ENCODE results near the gene ARMH3. TPM values are rescaled to one million over a fixed set of nuclear protein-coding genes. Genes with fewer than 3 reads are reported as not detected.

The ARMH3 gene
- total RNA-seq, 1 experiment from 2014 or later: 12.8 TPM

DNA sequence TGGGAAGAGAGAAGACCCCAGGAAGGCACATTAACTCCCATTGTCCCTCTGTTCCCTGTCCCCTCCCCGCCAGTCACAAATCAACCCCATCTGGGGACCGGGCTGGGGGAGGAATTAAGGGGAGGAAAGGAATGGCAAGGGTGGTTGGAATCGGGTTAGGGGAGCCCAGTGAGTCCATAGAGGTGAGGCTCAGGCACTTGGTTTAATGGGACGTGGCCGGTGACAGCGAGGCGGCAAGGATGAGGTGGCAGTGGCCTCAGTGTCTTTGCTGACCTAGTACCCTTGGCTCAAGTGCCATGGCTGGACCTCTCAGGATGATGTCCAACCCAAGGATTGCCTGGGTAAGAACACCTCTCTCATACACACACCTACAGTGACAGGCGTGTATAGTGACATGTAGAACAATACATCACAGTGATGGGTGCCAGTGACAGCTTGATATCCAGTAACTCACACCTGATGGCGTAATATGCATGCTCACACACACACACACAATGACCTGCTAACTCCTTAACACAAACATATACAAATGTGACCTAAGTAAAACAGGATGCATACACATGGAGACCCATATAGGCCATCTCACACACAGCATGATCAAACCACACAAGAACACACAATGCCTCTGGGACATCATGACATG, 224.7 kb downstream of the ARMH3 start:
- ChIA-PET POLR2A (ENCODE audit: unreplicated experiment) (no interaction called here), CTCF (no interaction called here)
- no peaks in the 10 kb centered on the region for H3K79me2 ChIP-seq (ENCODE audit: low read depth)
- H3K9me3 ChIP-seq (ENCODE audit: insufficient read depth, low read depth): no peaks in the 10 kb centered on the region
- peak overlapping the region; percentile 40; the same call in 1 of the 2 replicates for H3K4me3 ChIP-seq
- no TSS peak for BruUV-seq (replicated peaks)
- H3K27me3 ChIP-seq (ENCODE audit: insufficient read depth, low read depth): no peaks in the 10 kb centered on the region
- H4K20me1 ChIP-seq (ENCODE audit: insufficient read depth): no peaks in the 10 kb centered on the region
- H3K9me2 ChIP-seq (ENCODE audit: insufficient read depth): no peaks in the 10 kb centered on the region
- no peaks in the 10 kb centered on the region; the same call in 1 of the 2 replicates for H3F3A ChIP-seq (ENCODE audit: insufficient read depth, low read depth)
- H3K4me1 ChIP-seq (replicated peaks; ENCODE audit: insufficient read depth): 0 out of 2 replicates have a peak, but pooled peaks cover 9% of the 10 kb centered on the region
- H3K27ac ChIP-seq: 0 out of 2 replicates have a peak overlapping the region, but pooled peaks have one; percentile 26
- no peak for DNase-seq
- intact Hi-C loops (cut with micrococcal nuclease; ENCODE audit: unreplicated experiment): no loop called here
- TF ChIP-seq EZH2 (IDR thresholded peaks at IDR 0.05; ENCODE audit: low read depth): no peak
- TF ChIP-seq, protein P1, sequence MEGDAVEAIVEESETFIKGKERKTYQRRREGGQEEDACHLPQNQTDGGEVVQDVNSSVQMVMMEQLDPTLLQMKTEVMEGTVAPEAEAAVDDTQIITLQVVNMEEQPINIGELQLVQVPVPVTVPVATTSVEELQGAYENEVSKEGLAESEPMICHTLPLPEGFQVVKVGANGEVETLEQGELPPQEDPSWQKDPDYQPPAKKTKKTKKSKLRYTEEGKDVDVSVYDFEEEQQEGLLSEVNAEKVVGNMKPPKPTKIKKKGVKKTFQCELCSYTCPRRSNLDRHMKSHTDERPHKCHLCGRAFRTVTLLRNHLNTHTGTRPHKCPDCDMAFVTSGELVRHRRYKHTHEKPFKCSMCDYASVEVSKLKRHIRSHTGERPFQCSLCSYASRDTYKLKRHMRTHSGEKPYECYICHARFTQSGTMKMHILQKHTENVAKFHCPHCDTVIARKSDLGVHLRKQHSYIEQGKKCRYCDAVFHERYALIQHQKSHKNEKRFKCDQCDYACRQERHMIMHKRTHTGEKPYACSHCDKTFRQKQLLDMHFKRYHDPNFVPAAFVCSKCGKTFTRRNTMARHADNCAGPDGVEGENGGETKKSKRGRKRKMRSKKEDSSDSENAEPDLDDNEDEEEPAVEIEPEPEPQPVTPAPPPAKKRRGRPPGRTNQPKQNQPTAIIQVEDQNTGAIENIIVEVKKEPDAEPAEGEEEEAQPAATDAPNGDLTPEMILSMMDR (conservative IDR thresholded peaks at IDR 0.05): no peak
- H3K4me2 ChIP-seq: peak overlapping the region; percentile 73
- H2AFZ ChIP-seq: peak overlapping the region; percentile 69
- no peaks in the 10 kb centered on the region for H3K36me3 ChIP-seq (ENCODE audit: low read depth)

DNA sequence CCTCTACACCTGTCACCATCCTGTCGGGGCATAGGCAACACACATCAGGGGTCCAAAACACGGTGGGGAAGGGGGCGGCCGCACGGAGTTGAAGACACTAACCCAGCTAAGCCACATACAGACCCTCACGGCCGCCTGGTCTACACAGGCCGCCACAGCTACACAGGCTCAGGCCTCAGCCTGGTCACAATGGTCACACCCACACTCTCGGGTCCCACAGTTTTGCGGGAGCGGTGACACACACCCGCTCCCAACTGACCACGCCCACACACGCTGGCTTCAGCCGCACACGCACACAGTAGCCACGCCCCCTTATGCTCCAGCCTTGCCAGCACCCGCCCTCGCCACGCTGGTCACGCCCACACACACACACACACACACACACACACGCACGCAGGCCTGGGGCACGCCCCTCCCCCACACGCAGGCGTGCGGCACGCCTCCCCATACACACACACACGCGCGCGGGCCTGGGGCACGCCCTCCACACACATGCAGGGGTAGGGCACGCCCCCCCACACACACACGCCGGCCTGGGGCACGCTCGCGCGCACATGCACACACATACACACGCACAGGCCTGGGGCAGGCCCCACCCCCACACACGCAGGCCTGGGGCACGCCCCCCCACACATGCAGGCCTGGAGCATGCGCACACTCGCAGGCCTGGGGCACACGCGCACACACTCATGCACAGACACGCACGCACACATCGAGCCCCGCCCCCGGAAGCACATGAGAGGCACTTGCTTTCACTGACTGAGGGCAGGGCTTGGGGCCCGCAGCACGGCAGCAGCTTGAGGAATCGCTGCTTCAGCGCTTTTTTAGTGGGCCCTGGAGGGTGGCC, 225.4 kb downstream of the ARMH3 start:
- POLR2A ChIA-PET (ENCODE audit: unreplicated experiment): no interaction called here
- Histone ChIP-seq H3K27ac (0 out of 2 replicates have a peak overlapping the region, but pooled peaks have one; percentile 26), H3K9me3 (ENCODE audit: insufficient read depth, low read depth) (no peaks in the 10 kb centered on the region), H3K27me3 (ENCODE audit: insufficient read depth, low read depth) (no peaks in the 10 kb centered on the region), H2AFZ (peak overlapping the region; percentile 69), H3K79me2 (ENCODE audit: low read depth) (no peaks in the 10 kb centered on the region), H3K4me1 (replicated peaks; ENCODE audit: insufficient read depth) (0 out of 2 replicates have a peak, but pooled peaks cover 9% of the 10 kb centered on the region), H3K36me3 (ENCODE audit: low read depth) (no peaks in the 10 kb centered on the region), H3K9me2 (ENCODE audit: insufficient read depth) (no peaks in the 10 kb centered on the region), H4K20me1 (ENCODE audit: insufficient read depth) (no peaks in the 10 kb centered on the region), H3K4me3 (peak overlapping the region; percentile 40; the same call in 1 of the 2 replicates), H3F3A (ENCODE audit: insufficient read depth, low read depth) (no peaks in the 10 kb centered on the region; the same call in 1 of the 2 replicates), H3K4me2 (peak overlapping the region; percentile 73)
- intact Hi-C loops (cut with micrococcal nuclease; ENCODE audit: unreplicated experiment): no loop called here
- TF ChIP-seq, protein P1 (conservative IDR thresholded peaks at IDR 0.05): no peak
- no peak for TF ChIP-seq EZH2 (IDR thresholded peaks at IDR 0.05; ENCODE audit: low read depth)
- CTCF ChIA-PET: no interaction called here
- peak; percentile 51 to 74 for DNase-seq
- no TSS peak for BruUV-seq (replicated peaks)

DNA sequence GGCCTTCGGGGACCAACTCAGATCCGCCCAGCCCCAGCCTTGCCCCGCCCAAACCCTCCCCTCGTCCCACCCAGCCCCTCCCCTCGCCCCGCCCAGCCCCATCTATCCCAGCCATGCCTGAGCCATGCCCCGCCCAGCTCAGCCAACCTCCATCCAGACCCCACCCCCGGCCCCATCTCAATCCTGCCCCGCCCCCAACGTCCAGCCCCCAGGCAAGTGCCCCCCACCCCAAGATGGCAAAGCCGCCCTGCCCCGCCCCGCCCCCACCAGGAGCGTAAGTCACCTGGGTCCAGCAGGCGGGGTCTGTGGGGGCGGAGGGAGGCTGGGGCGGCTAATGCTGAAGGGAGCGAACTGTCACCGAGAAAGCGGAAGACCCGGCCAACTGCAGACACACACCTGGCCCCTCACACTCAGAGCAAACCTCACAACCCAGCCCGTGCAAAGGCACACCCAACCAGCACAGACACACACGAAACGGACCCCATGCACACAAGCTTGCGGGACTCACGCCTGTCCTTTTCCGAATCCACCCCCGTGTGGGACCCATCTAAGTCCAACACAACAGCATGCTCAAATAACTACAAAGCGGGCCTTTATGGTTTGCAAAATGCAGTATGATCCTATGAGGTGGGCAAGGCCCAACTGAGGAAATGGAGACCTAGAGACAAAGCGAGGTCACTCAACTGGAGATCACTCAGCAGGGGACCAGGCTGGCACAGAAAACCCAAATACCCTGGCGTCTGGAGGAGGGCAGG, 226.2 kb downstream of the ARMH3 start:
- ChIA-PET CTCF (no interaction called here), POLR2A (ENCODE audit: unreplicated experiment) (interaction anchor here (0.7 kb wide), 1 partner anchor 11 kb away, joined by 9 read pairs; no protein-coding TSS in a partner anchor)
- intact Hi-C loops (cut with micrococcal nuclease; ENCODE audit: unreplicated experiment): no loop called here
- Histone ChIP-seq H3K27me3 (ENCODE audit: insufficient read depth, low read depth) (no peaks in the 10 kb centered on the region), H3K4me3 (no peak overlapping the region), H3K27ac (no peak overlapping the region), H3F3A (ENCODE audit: insufficient read depth, low read depth) (no peaks in the 10 kb centered on the region; the same call in 1 of the 2 replicates), H4K20me1 (ENCODE audit: insufficient read depth) (no peaks in the 10 kb centered on the region), H3K79me2 (ENCODE audit: low read depth) (no peaks in the 10 kb centered on the region), H3K9me3 (ENCODE audit: insufficient read depth, low read depth) (no peaks in the 10 kb centered on the region), H2AFZ (no peak overlapping the region), H3K9me2 (ENCODE audit: insufficient read depth) (no peaks in the 10 kb centered on the region), H3K4me1 (replicated peaks; ENCODE audit: insufficient read depth) (0 out of 2 replicates have a peak, but pooled peaks cover 9% of the 10 kb centered on the region), H3K36me3 (ENCODE audit: low read depth) (no peaks in the 10 kb centered on the region), H3K4me2 (no peak overlapping the region)
- TF ChIP-seq EZH2 (IDR thresholded peaks at IDR 0.05; ENCODE audit: low read depth): no peak
- TF ChIP-seq, protein P1 (conservative IDR thresholded peaks at IDR 0.05): no peak
- no TSS peak for BruUV-seq (replicated peaks)
- no peak for DNase-seq

Measured in PC-9 (cell line).